H9 (cell line): Measurements from ENCODE around the gene THRAP3. TPM values are rescaled to one million over a fixed set of nuclear protein-coding genes. Genes with fewer than 3 reads are reported as not detected.

Source experiments
- DNase-seq: peaks from one replicate; pipeline ENCODE4 v3.0.0-alpha.2; 2017
- H2AFZ ChIP-seq: one replicate; pipeline ENCODE4 v1.6.1; 2013; ENCODE audit warnings: mild to moderate bottlenecking, low read length, control low read depth, moderate library complexity
- H2AK5ac ChIP-seq: 2 replicates; pipeline ENCODE4 v1.6.1; 2013; ENCODE audit warnings: low read length, control low read depth, mixed read lengths; ENCODE audit not compliant: insufficient read length
- H2BK120ac ChIP-seq: one replicate; pipeline ENCODE4 v1.6.1; 2013; ENCODE audit warnings: low read depth, mild to moderate bottlenecking, low read length, control low read depth, inconsistent platforms; ENCODE audit not compliant: poor library complexity, severe bottlenecking
- H2BK12ac ChIP-seq: 2 replicates; pipeline ENCODE4 v1.6.1; 2013; ENCODE audit warnings: low read length, control low read depth, mixed read lengths, low read depth; ENCODE audit not compliant: insufficient read length
- H2BK15ac ChIP-seq: 2 replicates; pipeline ENCODE4 v1.6.1; 2013; ENCODE audit warnings: low read depth, low read length, control low read depth
- H2BK20ac ChIP-seq: one replicate; pipeline ENCODE4 v1.6.1; 2013; ENCODE audit warnings: low read depth, mild to moderate bottlenecking, low read length, control low read depth, inconsistent platforms; ENCODE audit not compliant: poor library complexity, severe bottlenecking
- H2BK5ac ChIP-seq: 2 replicates; pipeline ENCODE4 v1.6.1; 2013; ENCODE audit warnings: low read length, control low read depth, mixed read lengths; ENCODE audit not compliant: insufficient read length
- H3K14ac ChIP-seq: 2 replicates; pipeline ENCODE4 v1.6.1; 2013; ENCODE audit warnings: low read length, control low read depth; ENCODE audit not compliant: insufficient read depth
- H3K18ac ChIP-seq: 2 replicates; pipeline ENCODE4 v1.6.1; 2013; ENCODE audit warnings: low read depth, mild to moderate bottlenecking, mixed read lengths, low read length, control low read depth; ENCODE audit not compliant: insufficient read length
- H3K23ac ChIP-seq: 2 replicates; pipeline ENCODE4 v1.6.1; 2013; ENCODE audit warnings: low read length, control low read depth, mixed read lengths, low read depth; ENCODE audit not compliant: insufficient read length
- H3K23me2 ChIP-seq: 2 replicates; pipeline ENCODE4 v1.6.1; 2013; ENCODE audit warnings: low read depth, mild to moderate bottlenecking, mixed read lengths, low read length, control low read depth; ENCODE audit not compliant: insufficient read length, poor library complexity, severe bottlenecking
- H3K27ac ChIP-seq: 2 replicates; pipeline ENCODE4 v1.5.1; 2013; ENCODE audit warnings: low read length, control low read depth, mixed read lengths, low read depth; ENCODE audit not compliant: insufficient read length
- H3K27me3 ChIP-seq: 2 replicates; pipeline ENCODE4 v1.6.1; 2013; ENCODE audit warnings: low read length, control low read depth, inconsistent platforms; ENCODE audit not compliant: insufficient read depth
- H3K4ac ChIP-seq: 2 replicates; pipeline ENCODE4 v1.6.1; 2013; ENCODE audit warnings: low read depth, mild to moderate bottlenecking, control low read depth, inconsistent platforms, low read length, moderate library complexity
- H3K4me1 ChIP-seq: 2 replicates; pipeline ENCODE4 v1.6.1; 2013; ENCODE audit warnings: low read length, control low read depth, inconsistent platforms; ENCODE audit not compliant: insufficient read depth
- H3K4me2 ChIP-seq: 2 replicates; pipeline ENCODE4 v1.6.1; 2013; ENCODE audit warnings: low read length, control low read depth, mixed read lengths; ENCODE audit not compliant: insufficient read length, insufficient read depth
- H3K56ac ChIP-seq: 2 replicates; pipeline ENCODE4 v1.6.1; 2013; ENCODE audit warnings: low read depth, mild to moderate bottlenecking, mixed read lengths, low read length, control low read depth; ENCODE audit not compliant: insufficient read length
- H3K79me1 ChIP-seq: 2 replicates; pipeline ENCODE4 v1.6.1; 2013; ENCODE audit warnings: low read depth, mild to moderate bottlenecking, moderate library complexity, low read length, control low read depth, inconsistent platforms; ENCODE audit not compliant: insufficient read depth, poor library complexity, severe bottlenecking
- H3K79me2 ChIP-seq: 2 replicates; pipeline ENCODE4 v1.6.1; 2013; ENCODE audit warnings: low read length, control low read depth, inconsistent platforms; ENCODE audit not compliant: insufficient read depth
- H3K9ac ChIP-seq: 2 replicates; pipeline ENCODE4 v1.6.1; 2013; ENCODE audit warnings: low read length, control low read depth, mixed read lengths; ENCODE audit not compliant: insufficient read length; ENCODE audit errors: extremely low read depth
- H3K9me3 ChIP-seq: one replicate; pipeline ENCODE4 v1.6.1; 2013; ENCODE audit warnings: low read depth, low read length, inconsistent platforms; ENCODE audit not compliant: control insufficient read depth
- H3T11ph ChIP-seq: one replicate; pipeline ENCODE4 v1.6.1; 2013; ENCODE audit warnings: mild to moderate bottlenecking, low read length, control low read depth, inconsistent platforms
- H4K20me1 ChIP-seq: one replicate; pipeline ENCODE4 v1.6.1; 2013; ENCODE audit not compliant: control insufficient read depth, insufficient read length, insufficient read depth
- H4K5ac ChIP-seq: 2 replicates; pipeline ENCODE4 v1.6.1; 2013; ENCODE audit warnings: low read depth, mild to moderate bottlenecking, mixed read lengths, low read length, control low read depth; ENCODE audit not compliant: insufficient read length
- H4K8ac ChIP-seq: replicated peaks from 2 replicates; pipeline ENCODE4 v1.6.1; 2013; ENCODE audit warnings: low read length, control low read depth, mixed read lengths, low read depth; ENCODE audit not compliant: insufficient read length
- H4K91ac ChIP-seq: 2 replicates; pipeline ENCODE4 v1.6.1; 2013; ENCODE audit warnings: low read depth, mild to moderate bottlenecking, moderate library complexity, mixed read lengths, low read length, control low read depth; ENCODE audit not compliant: insufficient read length
- H3K27ac Mint-ChIP-seq, 3 experiments: 2 replicates in 2 of 3; 3 replicates in 1 of 3; pipeline ENCODE4 v1.8.0; 2020 to 2021; ENCODE audit warnings: mixed read lengths in 3 of 3, mild to moderate bottlenecking in 1 of 3, moderate library complexity in 1 of 3
- H3K27me3 Mint-ChIP-seq: 2 replicates; pipeline ENCODE4 v1.8.0; 2021; ENCODE audit warnings: low read depth, mild to moderate bottlenecking, moderate library complexity, mixed read lengths
- H3K36me3 Mint-ChIP-seq, 3 experiments: 2 replicates in 2 of 3; 3 replicates in 1 of 3; pipeline ENCODE4 v1.8.0; 2020 to 2021; ENCODE audit warnings: low read depth in 3 of 3, mixed read lengths in 3 of 3; ENCODE audit not compliant: insufficient read depth in 1 of 3
- H3K4me1 Mint-ChIP-seq, 2 experiments: 2 replicates each; pipeline ENCODE4 v1.8.0; 2020; ENCODE audit warnings: mixed read lengths in 2 of 2
- H3K4me3 Mint-ChIP-seq, 2 experiments: 2 replicates in 1 of 2; 3 replicates in 1 of 2; pipeline ENCODE4 v1.8.0; 2020 to 2021; ENCODE audit warnings: mild to moderate bottlenecking in 2 of 2, mixed read lengths in 2 of 2, moderate library complexity in 1 of 2
- H3K9me3 Mint-ChIP-seq, 2 experiments: 2 replicates in 1 of 2; 3 replicates in 1 of 2; pipeline ENCODE4 v1.8.0; 2020; ENCODE audit warnings: mild to moderate bottlenecking in 2 of 2, mixed read lengths in 2 of 2, moderate library complexity in 1 of 2
- CTCF ChIP-seq: fragments of 200-600 bp; sonication (generic); conservative IDR thresholded peaks from 3 replicates; pipeline ENCODE4 v1.8.0; 2021; ENCODE audit warnings: antibody characterized with exemption, mild to moderate bottlenecking
- WGBS: extraction: QIAGEN DNeasy Blood & Tissue Kit; methylation state at CpG from one replicate; pipeline ENCODE4 v1.1.7; 2013; ENCODE audit warnings: missing lambda C conversion rate, low lambda C conversion rate, mixed read lengths; ENCODE audit not compliant: insufficient read length; ENCODE audit errors: extremely low coverage; 5-methylcytosine and 5-hydroxymethylcytosine counted together
- long read RNA-seq: library from polyadenylated mRNA; unstranded; transcript quantifications from one replicate; pipeline ENCODE4 v2.0.0, GENCODE V29; 2020
- total RNA-seq: library from RNA; stranded (reverse); gene quantifications from 2 replicates; pipeline ENCODE4 v1.2.1, GENCODE V29; 2021

Gene THRAP3
- 184 and 186 TPM in 2 replicates for total RNA-seq
- long read RNA-seq, full-length matches to known transcripts: 19 of 1,260 reads
- long read RNA-seq, partial matches to known transcripts: 1,107 of 1,260 reads
- long read RNA-seq, other reads (novel, unspliced or antisense): 134 of 1,260 reads

- peak within 1 kb of the TSS; percentile 99 to 100 (median 100) for H3K27ac Mint-ChIP-seq
- Histone ChIP-seq H2BK120ac (no peak within 1 kb of the TSS), H2AK5ac (no peak within 1 kb of the TSS)
Observed at GRCh38 chr1:36223996-36224536, at the start of gene THRAP3. TSS of gene THRAP3 (plus strand) at chr1:36224443. CDS start at chr1:36282564, 58,121 bp downstream.

More at GRCh38 chr1:36223996-36224536, at the start of gene THRAP3:
- no peaks in the 10 kb centered on the region; a peak in 1 of 5 replicates for H3K9me3 Mint-ChIP-seq
- H3K23me2 ChIP-seq: peaks cover 14% of the 10 kb centered on the region
- no peaks in the 10 kb centered on the region for H4K20me1 ChIP-seq
- peak within 1 kb of the TSS; percentile 42 for H3K56ac ChIP-seq
- peak within 1 kb of the TSS; percentile 96 for H3K9ac ChIP-seq
- H3K23ac ChIP-seq: no peak within 1 kb of the TSS
- H3K27me3 ChIP-seq: no peaks in the 10 kb centered on the region
- peak within 1 kb of the TSS; percentile 97 for H3K18ac ChIP-seq
- no peak within 1 kb of the TSS for H4K8ac ChIP-seq
- no peak within 1 kb of the TSS; the same call in 1 of the 2 replicates for H3K4ac ChIP-seq
- peak within 1 kb of the TSS; percentile 46 for H3T11ph ChIP-seq
- H3K27ac ChIP-seq: peak within 1 kb of the TSS; percentile 86
- peak within 1 kb of the TSS; percentile 97 for H3K14ac ChIP-seq
- peak within 1 kb of the TSS; percentile 92 to 94 for H3K4me3 Mint-ChIP-seq
- H3K36me3 Mint-ChIP-seq: peaks cover 11 to 34% (median 26%) of the 10 kb centered on the region in 3 experiments; a peak in 6 of 7 replicates
- H2AFZ ChIP-seq: peak within 1 kb of the TSS; percentile 61
- H3K9me3 ChIP-seq: no peaks in the 10 kb centered on the region
- peaks cover 19 to 24% of the 10 kb centered on the region in 2 experiments for H3K4me1 Mint-ChIP-seq
- H2BK15ac ChIP-seq: no peak within 1 kb of the TSS
- no peak within 1 kb of the TSS for H4K91ac ChIP-seq
- H2BK5ac ChIP-seq: peak within 1 kb of the TSS; percentile 73
- no CpG with 5 or more reads among the region's 45 CpGs for WGBS
- no peak within 1 kb of the TSS for H2BK20ac ChIP-seq
- no peak for TF ChIP-seq CTCF
- no peaks in the 10 kb centered on the region for H3K79me1 ChIP-seq
- no peak within 1 kb of the TSS for H2BK12ac ChIP-seq
- H3K79me2 ChIP-seq: peaks cover 33% of the 10 kb centered on the region; the same call in 1 of the 2 replicates
- H3K4me2 ChIP-seq: peak within 1 kb of the TSS; percentile 90
- DNase-seq: peak; percentile 100
- H3K4me1 ChIP-seq: no peaks in the 10 kb centered on the region; the same call in 1 of the 2 replicates
- H3K27me3 Mint-ChIP-seq: no peaks in the 10 kb centered on the region
- peak within 1 kb of the TSS; percentile 18 for H4K5ac ChIP-seq
